C1 segment of cervical spinal cord (tissue), 14 donors: ENCODE results near the gene SGTA.

Experiments
- DNase-seq, 14 donors: peaks; one replicate each; lab custom pipeline; 2025; lab: John Stamatoyannopoulos, UW

Gene SGTA

DNA sequence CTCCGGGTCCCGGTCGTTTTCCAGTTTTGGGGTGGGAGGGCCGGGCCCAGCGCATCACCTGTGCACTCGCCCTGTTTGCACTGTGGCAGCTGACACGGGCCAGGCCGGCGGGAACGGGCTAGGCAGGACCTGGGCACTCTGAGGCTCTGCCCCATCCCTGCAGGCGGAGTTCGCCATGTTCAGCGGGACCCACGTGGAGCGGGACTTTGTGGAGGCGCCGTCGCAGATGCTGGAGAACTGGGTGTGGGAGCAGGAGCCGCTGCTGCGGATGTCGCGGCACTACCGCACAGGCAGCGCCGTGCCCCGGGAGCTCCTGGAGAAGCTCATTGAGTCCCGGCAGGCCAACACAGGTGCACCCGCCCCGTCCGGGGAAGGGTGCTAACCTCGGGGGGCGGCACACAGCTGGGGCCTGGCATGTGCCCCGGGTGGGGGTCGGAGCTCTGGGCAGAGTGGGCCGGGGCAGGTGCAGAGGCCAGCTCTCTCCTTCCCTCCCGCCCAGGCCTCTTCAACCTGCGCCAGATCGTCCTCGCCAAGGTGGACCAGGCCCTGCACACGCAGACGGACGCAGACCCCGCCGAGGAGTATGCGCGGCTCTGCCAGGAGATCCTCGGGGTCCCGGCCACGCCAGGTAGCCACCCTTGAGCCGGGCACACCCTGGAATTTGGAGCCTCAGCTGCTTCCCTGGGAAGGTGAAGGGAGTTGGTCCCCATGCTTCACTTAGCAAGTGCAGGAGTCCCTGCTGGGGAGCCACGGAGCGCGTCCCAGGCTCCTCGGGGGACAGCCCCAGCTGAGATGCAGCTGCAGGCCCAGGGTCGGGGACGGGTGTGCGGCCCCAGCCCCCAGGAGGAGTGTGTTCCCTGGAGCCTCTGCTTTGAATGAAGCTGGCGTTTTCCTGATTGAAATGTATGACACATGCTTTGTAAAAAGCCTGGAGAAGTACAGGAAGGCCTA lies 27.3 kb upstream of the SGTA start:
- no peak for DNase-seq

GRCh38 chr19:2809387-2810140 lies 26.5 kb upstream of the SGTA start:
- no peak for DNase-seq

GRCh38 chr19:2808129-2808941 lies 25.3 kb upstream of the SGTA start:
- no peak for DNase-seq

DNA sequence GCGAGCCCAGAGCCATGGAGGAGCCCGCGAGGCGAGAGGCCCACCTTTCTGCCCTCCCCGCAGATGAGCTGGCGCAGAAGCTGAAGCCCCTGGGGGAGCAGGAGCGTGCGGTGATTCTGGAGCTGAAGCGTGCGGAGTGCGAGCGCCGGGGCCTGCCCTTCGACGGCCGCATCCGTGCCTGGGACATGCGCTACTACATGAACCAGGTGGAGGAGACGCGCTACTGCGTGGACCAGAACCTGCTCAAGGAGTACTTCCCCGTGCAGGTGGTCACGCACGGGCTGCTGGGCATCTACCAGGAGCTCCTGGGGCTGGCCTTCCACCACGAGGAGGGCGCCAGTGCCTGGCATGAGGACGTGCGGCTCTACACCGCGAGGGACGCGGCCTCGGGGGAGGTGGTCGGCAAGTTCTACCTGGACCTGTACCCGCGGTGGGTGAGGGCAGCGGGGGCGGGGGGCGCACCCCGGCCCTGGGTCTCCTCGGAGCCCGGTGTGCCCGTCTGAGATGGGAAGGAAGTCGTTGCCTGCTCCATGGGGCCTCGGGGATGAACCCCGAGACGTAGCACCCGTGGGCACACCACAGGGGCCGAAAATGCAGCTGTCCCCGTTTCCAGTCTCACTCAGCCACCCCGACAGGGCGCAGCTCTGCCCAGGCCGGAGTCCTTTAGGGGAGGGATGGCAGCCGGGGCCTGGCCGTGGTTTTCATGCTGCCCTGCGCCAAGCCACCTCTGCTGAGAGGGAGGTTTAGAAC lies 24.5 kb upstream of the SGTA start:
- DNase-seq = no peak

- DNase-seq = no peak
These were observed 23.8 kb upstream of the SGTA start for GRCh38 chr19:2806736-2807378.

GRCh38 chr19:2805991-2806649 lies 23.0 kb upstream of the SGTA start:
- DNase-seq = no peak

- no peak for DNase-seq
These were observed 22.3 kb upstream of the SGTA start for GRCh38 chr19:2805261-2805900.

GRCh38 chr19:2804156-2805004 lies 21.3 kb upstream of the SGTA start:
- no peak for DNase-seq

DNA sequence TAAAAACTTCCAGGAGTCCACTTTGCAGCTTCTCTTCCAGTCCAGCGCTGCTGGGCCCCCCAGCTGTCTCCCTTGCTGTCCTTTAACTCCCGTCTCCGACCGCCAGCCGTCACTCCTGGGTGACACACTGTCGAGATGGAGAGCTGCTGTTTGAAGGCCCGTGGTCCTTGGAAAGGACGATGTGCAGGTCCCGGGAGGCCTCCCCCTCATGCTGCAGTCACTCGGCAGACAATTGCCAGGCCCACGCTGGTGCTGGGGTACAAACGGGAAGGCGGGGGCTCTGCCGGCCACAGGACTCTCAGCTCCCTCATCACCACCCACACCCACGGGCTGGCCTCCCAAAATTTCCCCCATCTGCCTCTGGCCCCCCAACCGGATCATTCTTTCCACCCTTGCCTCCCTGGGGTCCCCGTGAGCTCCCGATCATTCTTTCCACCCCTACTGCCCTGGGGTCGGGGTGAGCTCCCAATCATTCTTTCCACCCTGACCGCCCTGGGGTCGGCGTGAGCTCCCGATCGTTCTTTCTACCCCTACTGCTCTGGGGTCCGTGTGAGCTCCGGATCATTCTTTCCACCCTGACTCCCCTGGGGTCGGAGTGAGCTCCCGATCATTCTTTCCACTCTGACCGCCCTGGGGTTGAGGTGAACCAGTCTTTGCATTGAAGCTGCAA lies 20.5 kb upstream of the SGTA start:
- DNase-seq = no peak

DNA sequence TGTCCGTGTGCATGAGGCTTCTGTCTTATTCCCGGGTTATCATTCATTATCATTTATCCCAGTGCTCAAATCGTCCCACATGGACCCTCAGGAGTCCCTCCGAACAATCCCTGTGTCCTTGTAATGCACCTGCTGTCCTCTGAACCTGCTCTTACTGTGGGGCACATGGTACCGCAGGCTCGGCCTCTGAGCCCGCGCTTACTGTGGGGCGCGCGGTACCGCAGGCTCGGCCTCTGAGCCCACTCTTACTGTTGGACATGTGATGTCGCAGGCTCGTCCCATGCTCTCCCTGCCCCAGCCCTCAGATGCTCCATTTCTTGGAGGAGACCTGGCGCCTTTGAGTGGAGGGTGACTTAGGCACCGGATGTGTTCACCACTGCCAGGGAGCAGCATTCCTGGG lies 19.8 kb upstream of the SGTA start:
- no peak for DNase-seq

GRCh38 chr19:2800506-2800905 lies 17.4 kb upstream of the SGTA start:
- peak in 1 of 14 donors; percentile 63 for DNase-seq

GRCh38 chr19:2799273-2800020 lies 16.4 kb upstream of the SGTA start:
- no peak for DNase-seq

DNA sequence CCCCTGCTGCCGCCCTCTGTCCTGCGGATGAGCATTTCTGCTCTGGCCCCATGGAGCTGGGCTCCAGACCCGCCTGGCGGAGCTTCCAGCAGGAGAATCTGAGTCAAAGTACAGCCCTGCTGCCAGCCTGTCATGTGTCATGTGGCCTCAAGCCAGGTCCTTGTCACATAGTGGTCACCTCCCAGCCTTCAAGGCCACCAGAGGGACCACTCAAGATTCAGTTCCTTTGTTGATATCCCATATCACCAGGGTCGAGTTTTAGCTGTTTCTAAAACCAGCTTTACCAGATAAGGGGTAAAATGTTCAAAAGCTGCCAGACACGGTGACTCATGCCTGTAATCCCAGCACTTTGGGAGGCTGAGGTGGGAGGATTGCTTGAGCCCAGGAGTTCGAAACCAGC lies 15.7 kb upstream of the SGTA start:
- DNase-seq = peak in 1 of 14 donors; percentile 29

DNA sequence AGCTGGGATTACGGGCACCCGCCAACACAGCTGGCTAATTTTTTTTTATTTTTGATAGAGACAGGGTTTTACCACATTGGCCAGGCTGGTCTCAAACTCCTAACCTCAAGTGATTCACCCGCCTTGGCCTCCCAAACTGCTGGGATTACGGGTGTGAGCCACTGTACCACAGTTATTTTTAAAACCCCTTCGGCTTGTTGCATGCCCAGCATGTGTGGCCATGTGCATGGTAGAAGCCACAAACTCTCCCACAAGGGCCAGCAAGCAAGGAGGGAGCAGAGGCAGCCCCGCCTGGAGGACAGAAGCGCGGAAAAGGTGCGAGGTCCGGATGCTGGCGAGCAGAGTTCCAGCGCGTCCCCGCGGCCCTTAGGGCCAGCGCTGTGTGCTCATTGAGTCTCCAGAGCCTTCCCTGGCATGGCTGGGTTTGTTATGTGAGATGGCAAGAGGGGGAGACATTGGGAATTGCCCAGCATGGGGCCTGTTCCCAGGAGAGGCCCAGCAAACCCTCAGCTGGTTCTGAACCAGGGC lies 15.1 kb upstream of the SGTA start:
- no peak for DNase-seq

DNA sequence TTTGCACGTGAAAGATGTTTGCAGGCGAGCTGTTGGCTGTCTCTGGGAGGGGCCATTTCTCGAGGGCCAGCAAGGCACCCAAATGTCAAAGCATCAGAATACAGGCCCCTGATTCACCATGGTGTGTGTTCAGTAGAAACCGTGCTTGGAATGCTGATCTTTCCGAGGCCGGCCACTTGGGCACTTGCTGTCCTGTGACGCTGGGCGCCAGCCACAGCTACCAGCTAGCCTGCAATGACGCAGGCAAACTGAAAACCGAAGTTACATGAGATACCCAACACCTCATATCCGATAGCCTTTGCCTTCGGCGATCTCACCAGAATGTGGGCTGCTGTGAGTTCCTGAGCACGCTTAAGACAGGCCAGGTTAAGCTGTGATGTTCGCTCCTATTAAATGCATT lies 14.2 kb upstream of the SGTA start:
- no peak for DNase-seq

GRCh38 chr19:2796659-2797266 lies 13.7 kb upstream of the SGTA start:
- no peak for DNase-seq
